HG03439 (cell line): ENCODE measurements around the gene SMIM10L1.
A peak's percentile ranks its signal among the peaks of the same experiment; 100 is the strongest.

Experiments used
- ATAC-seq: cut with Tn5 transposase; IDR thresholded peaks from one replicate; pipeline ENCODE4 v1.9.1; 2021; ENCODE audit warnings: mild to moderate bottlenecking, moderate library complexity; ENCODE audit not compliant: unreplicated experiment

Gene SMIM10L1

DNA sequence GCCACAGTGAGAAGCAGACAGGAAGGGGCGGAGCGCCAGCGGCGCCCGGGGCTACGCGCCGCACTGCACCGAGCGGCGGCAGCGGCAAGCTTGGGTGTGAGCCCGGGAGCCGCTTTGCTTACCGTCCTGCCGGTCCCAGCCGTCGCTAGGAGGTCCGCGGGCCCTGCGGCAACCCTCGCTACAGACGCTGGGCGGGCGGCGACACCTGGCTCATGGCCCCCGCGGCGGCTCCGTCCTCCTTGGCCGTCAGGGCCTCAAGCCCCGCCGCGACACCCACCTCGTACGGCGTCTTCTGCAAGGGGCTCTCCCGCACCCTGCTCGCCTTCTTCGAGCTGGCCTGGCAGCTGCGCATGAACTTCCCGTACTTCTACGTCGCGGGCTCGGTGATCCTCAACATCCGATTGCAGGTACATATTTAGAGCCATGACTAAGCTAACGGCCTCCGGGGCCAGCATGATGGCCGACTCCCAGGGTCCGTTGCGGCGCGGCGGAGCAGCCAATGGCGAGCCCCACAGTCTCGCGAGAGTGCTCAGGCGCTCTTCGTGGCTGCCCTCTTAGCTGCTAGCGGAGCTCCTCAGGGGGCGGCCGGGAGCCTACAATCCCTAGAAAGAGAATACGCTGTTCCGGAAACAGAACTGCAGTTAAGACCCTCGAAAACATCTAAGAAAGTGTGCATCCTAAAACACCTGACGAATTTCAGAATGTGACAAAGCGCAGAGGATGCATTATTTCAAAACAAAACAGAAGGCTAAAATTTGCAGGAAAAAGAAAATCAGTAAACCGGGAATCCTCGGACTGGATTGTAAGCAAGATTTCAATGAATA lies at the start of gene SMIM10L1:
TSS of gene SMIM10L1 (plus strand) at position 50 of the 824 bp plus-strand sequence. CDS start at position 213, 163 bp downstream.
- peak; percentile 98 for ATAC-seq

DNA sequence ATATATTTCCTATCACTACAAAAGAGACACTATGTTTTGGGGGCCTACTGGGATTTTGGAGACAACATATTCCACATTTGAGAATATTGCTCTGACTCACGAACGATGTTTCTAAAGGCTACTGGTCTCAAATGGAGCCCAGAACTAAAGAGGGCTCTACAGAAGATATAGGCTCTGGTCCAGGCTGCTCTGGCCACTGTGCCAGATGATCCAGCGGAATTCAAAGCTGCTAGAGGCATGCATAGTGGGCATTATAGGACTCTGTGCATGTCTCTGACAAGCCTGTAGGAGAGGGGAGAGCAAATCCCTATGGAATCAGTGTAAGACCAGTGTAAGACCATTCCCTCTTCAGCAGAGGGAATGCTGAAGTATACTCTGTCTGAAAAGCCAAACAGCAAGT lies 40.6 kb upstream of the SMIM10L1 start:
- ATAC-seq = no peak

DNA sequence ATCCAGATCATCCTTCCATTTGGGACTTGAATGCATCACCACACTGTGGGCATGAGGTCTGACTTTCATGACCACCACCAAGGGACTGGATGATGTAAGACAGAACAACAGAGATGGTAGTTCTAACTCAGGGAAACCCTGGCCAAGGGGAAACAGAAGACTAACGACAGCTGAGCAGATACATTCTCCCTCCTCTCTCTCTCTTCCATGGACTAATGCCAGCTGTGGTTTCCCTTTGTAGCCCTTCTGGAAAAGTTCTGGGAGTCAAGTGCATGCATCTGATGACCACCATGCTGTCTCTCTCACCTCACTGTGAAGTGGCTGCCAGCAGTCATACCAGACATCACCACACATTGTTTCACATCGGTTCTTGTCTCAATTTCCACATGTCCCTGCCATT lies 40.0 kb upstream of the SMIM10L1 start:
- ATAC-seq = no peak

GRCh38 chr12:11133162-11133561 lies 37.8 kb upstream of the SMIM10L1 start:
- no peak for ATAC-seq

GRCh38 chr12:11133816-11134215 lies 37.2 kb upstream of the SMIM10L1 start:
- no peak for ATAC-seq

DNA sequence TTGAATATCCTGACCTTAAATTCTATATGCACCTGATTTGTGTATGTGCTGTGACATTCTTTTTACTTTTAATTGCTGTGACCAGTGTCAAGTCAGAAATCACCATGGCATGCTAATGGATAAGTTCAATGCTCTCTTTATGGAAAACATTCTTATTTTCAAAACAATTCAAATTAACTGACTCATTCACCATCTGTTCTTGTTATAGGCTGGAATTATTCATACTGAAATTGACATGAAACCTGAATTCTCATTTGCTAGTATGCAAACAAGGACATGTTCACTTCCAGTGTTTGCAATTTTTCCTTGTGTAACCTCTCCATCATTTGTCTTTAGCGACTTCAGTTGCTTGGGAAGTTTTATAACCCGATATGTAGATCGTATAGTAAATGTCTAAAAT lies 36.7 kb upstream of the SMIM10L1 start, which contains the start of gene TAS2R30:
TSS of gene TAS2R30 (minus strand) at position 340 of the 400 bp plus-strand sequence. CDS start 400 bp downstream, outside the sequence.
- no peak for ATAC-seq

DNA sequence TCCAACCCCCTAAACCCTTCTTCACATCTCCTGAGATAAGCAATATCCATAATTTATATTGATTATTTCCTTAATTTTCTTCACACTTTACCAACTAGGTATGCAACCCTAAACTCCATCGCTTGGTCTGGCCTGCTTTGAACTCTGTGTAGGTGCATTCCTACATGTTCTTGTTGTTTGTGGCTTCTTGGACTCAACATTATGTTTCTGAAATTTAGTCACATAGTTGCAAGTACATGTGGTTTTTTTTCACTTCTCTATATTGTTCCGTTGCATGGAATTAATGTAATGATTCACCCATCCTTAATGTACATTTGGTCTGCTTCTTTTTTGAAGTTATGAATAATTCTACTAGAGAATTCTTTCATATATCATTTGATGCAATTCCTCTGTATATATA lies 34.9 kb upstream of the SMIM10L1 start:
- no peak for ATAC-seq

DNA sequence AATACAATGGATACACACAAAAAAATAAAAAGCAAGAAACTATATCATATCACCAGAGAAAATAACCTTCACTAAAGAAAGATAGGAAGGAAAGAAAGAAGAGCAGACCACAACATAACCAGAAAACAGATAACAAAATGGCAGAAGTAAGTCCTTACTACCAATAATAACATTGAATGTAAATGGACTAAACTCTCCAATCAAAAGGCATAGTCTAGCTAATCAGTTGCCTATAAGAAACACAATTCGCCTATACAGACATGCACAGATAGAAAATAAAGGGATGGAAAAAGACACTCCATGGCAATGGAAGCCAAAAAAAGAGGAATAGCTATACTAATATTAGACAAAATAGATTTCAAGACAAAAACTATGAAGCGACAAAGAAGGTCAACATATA lies 27.6 kb upstream of the SMIM10L1 start:
- ATAC-seq = no peak

- ATAC-seq = no peak
Measured at GRCh38 chr12:11144297-11144696, 26.7 kb upstream of the SMIM10L1 start.

GRCh38 chr12:11147420-11147819 lies 23.6 kb upstream of the SMIM10L1 start:
- no peak for ATAC-seq

- ATAC-seq = no peak
Measured at GRCh38 chr12:11150832-11151231, 20.2 kb upstream of the SMIM10L1 start.

GRCh38 chr12:11152725-11153124 lies 18.3 kb upstream of the SMIM10L1 start:
- no peak for ATAC-seq

- no peak for ATAC-seq
Measured at GRCh38 chr12:11154400-11154925, 16.5 kb upstream of the SMIM10L1 start.

GRCh38 chr12:11158885-11159444 lies 12.0 kb upstream of the SMIM10L1 start:
- no peak for ATAC-seq

GRCh38 chr12:11162502-11162901 lies 8.5 kb upstream of the SMIM10L1 start:
- ATAC-seq = no peak

DNA sequence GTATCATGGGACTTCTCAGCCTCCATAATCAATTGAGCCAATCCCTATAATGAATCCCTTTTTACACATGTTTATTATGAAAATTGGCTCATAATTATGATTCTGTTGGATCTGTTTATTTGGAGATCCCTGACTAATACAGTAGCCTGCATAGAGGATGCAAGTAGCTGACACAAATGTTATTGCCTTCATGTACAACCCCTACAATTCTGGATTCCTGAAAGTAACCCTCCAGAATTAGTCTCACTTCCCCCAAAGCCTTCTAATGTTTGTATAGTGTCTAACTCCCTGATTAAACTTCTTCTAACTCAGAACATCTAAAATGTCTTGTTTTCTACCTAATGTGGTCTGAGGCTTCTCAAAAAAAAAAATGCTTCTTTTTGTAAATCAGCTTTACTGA lies 6.6 kb upstream of the SMIM10L1 start:
- no peak for ATAC-seq

DNA sequence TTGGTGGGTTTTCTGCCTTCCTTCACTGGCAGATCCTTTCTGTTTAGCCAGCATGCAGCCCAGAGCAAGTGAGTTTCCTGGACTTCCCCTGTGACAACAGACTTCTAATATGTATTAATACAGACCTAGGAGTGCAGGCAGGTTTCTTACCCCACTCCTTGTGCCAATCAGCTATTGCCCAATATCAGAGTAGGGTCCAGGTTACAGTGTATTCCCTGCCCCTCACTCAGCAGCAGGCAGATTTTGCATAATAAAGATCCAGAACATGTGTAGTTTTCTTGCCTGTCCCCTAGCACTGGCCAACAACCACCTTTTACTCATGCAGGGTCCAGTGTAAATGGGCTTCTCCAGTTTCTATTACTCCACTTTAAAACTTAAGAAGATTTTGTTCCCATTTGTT lies 4.7 kb upstream of the SMIM10L1 start:
- no peak for ATAC-seq

DNA sequence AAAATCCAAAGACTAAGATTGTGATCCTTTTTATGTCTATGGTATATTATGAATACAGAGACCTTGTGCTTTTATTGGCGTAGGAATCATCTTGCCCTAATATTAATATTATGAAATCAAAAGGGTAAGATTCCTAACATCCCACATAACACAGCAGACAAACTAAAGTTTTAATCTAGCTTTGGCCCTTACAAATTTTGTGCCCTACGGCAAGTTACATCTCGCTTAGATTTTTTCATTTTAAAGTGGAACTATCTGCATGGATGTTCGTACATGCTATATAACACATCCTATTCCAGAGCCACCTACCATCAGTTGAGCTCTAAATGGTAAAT lies 217 bp upstream of the SMIM10L1 start:
- ATAC-seq = no peak

DNA sequence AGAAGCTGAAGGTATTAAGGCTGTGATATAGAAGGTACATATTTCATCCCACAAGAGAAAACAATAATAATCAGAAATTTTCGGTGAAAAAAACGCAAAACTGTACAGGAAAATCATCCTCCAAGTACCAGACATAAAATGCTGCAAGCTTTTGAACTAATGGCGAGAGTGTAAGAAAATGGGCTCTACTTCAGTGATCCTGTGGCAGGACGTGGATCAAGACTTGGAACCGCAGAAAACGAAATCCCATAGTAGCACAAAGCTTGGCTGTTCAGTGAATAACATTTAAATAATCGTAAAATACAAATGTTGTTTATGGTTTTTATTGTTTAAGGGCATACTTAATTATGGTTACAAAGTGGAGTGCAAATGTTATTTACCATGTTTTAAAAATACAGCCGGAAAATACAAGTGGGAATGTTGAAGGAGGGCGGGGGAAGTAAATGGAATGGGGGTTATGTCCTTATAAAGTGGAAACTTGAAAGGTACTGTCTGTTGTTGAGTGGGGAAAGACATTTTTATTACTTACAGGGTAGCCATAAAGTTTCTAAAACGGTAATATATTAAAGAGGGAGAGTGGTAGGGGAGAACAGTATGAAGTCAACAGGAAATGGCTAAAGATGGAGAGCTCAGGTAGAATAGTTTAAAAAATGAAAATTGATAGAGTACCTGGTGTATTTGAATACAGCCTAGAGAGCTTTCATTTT lies 1.1 kb downstream of the SMIM10L1 start:
- ATAC-seq = no peak

DNA sequence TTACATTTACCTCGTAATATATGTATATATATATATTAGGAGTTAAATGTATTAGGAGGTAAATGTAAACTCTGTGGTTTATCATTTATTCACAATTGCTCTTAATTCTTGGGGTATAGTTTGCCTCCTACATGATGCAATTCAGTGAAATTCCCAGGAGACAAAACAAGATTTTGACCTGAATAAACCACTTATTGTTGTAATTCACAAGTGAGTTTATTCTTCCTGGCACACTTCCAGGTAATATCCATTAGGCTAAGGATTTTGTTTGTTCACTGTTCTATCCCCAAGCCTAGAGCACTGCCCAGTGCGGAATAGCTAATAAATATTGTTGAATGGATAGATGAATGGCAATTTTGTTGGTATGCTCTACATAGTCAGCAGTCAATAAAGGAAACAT lies 3.0 kb downstream of the SMIM10L1 start:
- ATAC-seq = no peak

- no peak for ATAC-seq
Measured at GRCh38 chr12:11178250-11178649, 7.3 kb downstream of the SMIM10L1 start.

DNA sequence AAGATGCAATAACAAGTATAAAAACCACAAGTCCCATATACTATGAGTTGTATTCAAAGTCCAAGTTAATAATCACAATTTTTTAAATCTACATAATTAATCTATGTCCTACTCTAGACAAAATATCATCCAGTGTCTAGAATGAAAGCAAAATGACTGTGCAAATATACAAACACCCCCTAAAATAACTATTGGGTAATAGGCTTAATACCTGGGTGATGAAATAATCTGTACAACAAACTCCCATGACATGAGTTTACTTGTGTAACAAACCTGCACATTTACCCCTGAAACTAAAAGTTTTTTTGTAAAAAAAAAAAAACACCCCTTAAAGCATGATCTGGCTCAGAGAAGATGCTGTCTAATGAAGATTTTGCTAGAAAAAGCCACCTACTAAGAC lies 11.5 kb downstream of the SMIM10L1 start:
- ATAC-seq = no peak
